Neural progenitor cell (in vitro differentiated cells): Measurements from ENCODE around the gene CAMK2D. TPM values are rescaled to one million over a fixed set of nuclear protein-coding genes. Genes with fewer than 3 reads are reported as not detected.

Source experiments
- DNase-seq: peaks from one replicate; pipeline ENCODE4 v3.0.0-alpha.2; 2016; ENCODE audit warnings: low spot score
- H2AFZ ChIP-seq: fragments of 200-600 bp; sonication (generic); replicated peaks from 2 replicates; pipeline ENCODE4 v1.6.1; 2016; ENCODE audit warnings: antibody characterized with exemption
- H3F3A ChIP-seq: fragments of 200-600 bp; sonication (generic); 2 replicates; pipeline ENCODE4 v1.6.1; 2016; ENCODE audit warnings: antibody characterized with exemption, low read depth
- H3K27ac ChIP-seq: fragments of 200-600 bp; sonication (generic); 2 replicates; pipeline ENCODE4 v1.5.1; 2016; ENCODE audit warnings: mild to moderate bottlenecking
- H3K27me3 ChIP-seq: fragments of 200-600 bp; sonication (generic); 2 replicates; pipeline ENCODE4 v1.6.1; 2016; ENCODE audit warnings: mild to moderate bottlenecking, moderate library complexity
- H3K36me3 ChIP-seq: fragments of 200-600 bp; sonication (generic); 2 replicates; pipeline ENCODE4 v1.5.1; 2016
- H3K4me1 ChIP-seq: fragments of 200-600 bp; sonication (generic); 2 replicates; pipeline ENCODE4 v1.6.1; 2016; ENCODE audit warnings: mixed run types
- H3K4me2 ChIP-seq: fragments of 200-600 bp; sonication (generic); 2 replicates; pipeline ENCODE4 v1.6.1; 2016
- H3K4me3 ChIP-seq: fragments of 200-600 bp; sonication (generic); 2 replicates; pipeline ENCODE4 v1.5.1; 2016
- H3K79me2 ChIP-seq: fragments of 200-600 bp; sonication (generic); 2 replicates; pipeline ENCODE4 v1.6.1; 2016; ENCODE audit warnings: low read depth
- H3K9ac ChIP-seq: fragments of 200-600 bp; sonication (generic); 2 replicates; pipeline ENCODE4 v1.6.1; 2016
- H3K9me3 ChIP-seq: fragments of 200-600 bp; sonication (generic); 2 replicates; pipeline ENCODE4 v1.5.1; 2016; ENCODE audit warnings: low read depth
- H4K20me1 ChIP-seq: fragments of 200-600 bp; sonication (generic); 2 replicates; pipeline ENCODE4 v1.6.1; 2016; ENCODE audit warnings: low read depth
- H3K27ac Mint-ChIP-seq: 3 replicates; pipeline ENCODE4 v1.8.0; 2021; ENCODE audit warnings: mixed read lengths
- H3K27me3 Mint-ChIP-seq: 2 replicates; pipeline ENCODE4 v1.8.0; 2022; ENCODE audit warnings: low read depth, mild to moderate bottlenecking, inconsistent platforms, moderate library complexity, mixed read lengths; ENCODE audit not compliant: insufficient read depth
- H3K36me3 Mint-ChIP-seq: 3 replicates; pipeline ENCODE4 v1.8.0; 2021; ENCODE audit warnings: mixed read lengths
- H3K4me1 Mint-ChIP-seq: 3 replicates; pipeline ENCODE4 v1.8.0; 2021; ENCODE audit warnings: mixed read lengths
- H3K4me3 Mint-ChIP-seq: 3 replicates; pipeline ENCODE4 v1.8.0; 2021; ENCODE audit warnings: mild to moderate bottlenecking, moderate library complexity, mixed read lengths
- H3K9me3 Mint-ChIP-seq: 3 replicates; pipeline ENCODE4 v1.8.0; 2020; ENCODE audit warnings: mixed read lengths
- CTCF ChIP-seq: fragments of 200-600 bp; sonication (generic); IDR thresholded peaks from 2 replicates; pipeline ENCODE4 v1.5.1; 2017; ENCODE audit warnings: antibody characterized with exemption, mild to moderate bottlenecking
- EZH2 ChIP-seq: fragments of 200-600 bp; sonication (generic); IDR thresholded peaks from 2 replicates; pipeline ENCODE4 v1.6.1; 2017; ENCODE audit warnings: antibody characterized with exemption, mild to moderate bottlenecking, moderate library complexity
- EZH2phosphoT487 ChIP-seq: fragments of 200-600 bp; sonication (generic); IDR thresholded peaks from 2 replicates; pipeline ENCODE4 v1.6.1; 2017; ENCODE audit warnings: antibody characterized with exemption
- total RNA-seq: library from RNA; depleted of rRNA; stranded (reverse); fragments of >200 nt; gene quantifications from 2 replicates; pipeline ENCODE4 v1.2.3, GENCODE V29; 2015; ENCODE audit warnings: low replicate concordance

CAMK2D gene
- total RNA-seq, 1 donor from 2014 or later: 33.2 TPM

GRCh38 chr4:113524505-113525186 lies 236.9 kb downstream of the CAMK2D start:
- Histone ChIP-seq H3K9ac (no peak overlapping the region), H3K4me3 (no peak overlapping the region), H3K4me1 (no peaks in the 10 kb centered on the region), H3K27ac (no peak overlapping the region), H3F3A (no peaks in the 10 kb centered on the region), H3K36me3 (no peaks in the 10 kb centered on the region), H3K79me2 (no peaks in the 10 kb centered on the region), H3K4me2 (no peak overlapping the region), H3K27me3 (no peaks in the 10 kb centered on the region), H3K9me3 (no peaks in the 10 kb centered on the region), H2AFZ (no peak overlapping the region), H4K20me1 (no peaks in the 10 kb centered on the region)
- Mint-ChIP-seq H3K4me1 (no peaks in the 10 kb centered on the region), H3K27ac (no peak overlapping the region), H3K27me3 (no peaks in the 10 kb centered on the region), H3K9me3 (no peaks in the 10 kb centered on the region), H3K36me3 (peaks cover 2% of the 10 kb centered on the region), H3K4me3 (no peak overlapping the region)
- DNase-seq: no peak
- TF ChIP-seq CTCF (no peak), EZH2phosphoT487 (no peak), EZH2 (no peak)

GRCh38 chr4:113524096-113524495 lies 237.4 kb downstream of the CAMK2D start:
- no peaks in the 10 kb centered on the region for H3K9me3 ChIP-seq
- H2AFZ ChIP-seq: no peak overlapping the region
- no peak overlapping the region for H3K4me2 ChIP-seq
- H3K27ac ChIP-seq: no peak overlapping the region
- H3K79me2 ChIP-seq: no peaks in the 10 kb centered on the region
- no peaks in the 10 kb centered on the region for H3K4me1 ChIP-seq
- no peaks in the 10 kb centered on the region for H3K27me3 ChIP-seq
- no peaks in the 10 kb centered on the region for H3K36me3 ChIP-seq
- H3K4me1 Mint-ChIP-seq: no peaks in the 10 kb centered on the region
- no peak overlapping the region for H3K27ac Mint-ChIP-seq
- H3K4me3 Mint-ChIP-seq: no peak overlapping the region
- no peaks in the 10 kb centered on the region for H3K9me3 Mint-ChIP-seq
- TF ChIP-seq EZH2phosphoT487: no peak
- TF ChIP-seq CTCF: no peak
- no peak for TF ChIP-seq EZH2
- H3K36me3 Mint-ChIP-seq: peaks cover 2% of the 10 kb centered on the region
- H3K9ac ChIP-seq: no peak overlapping the region
- no peaks in the 10 kb centered on the region for H3F3A ChIP-seq
- H3K27me3 Mint-ChIP-seq: no peaks in the 10 kb centered on the region
- DNase-seq: no peak
- no peak overlapping the region for H3K4me3 ChIP-seq
- no peaks in the 10 kb centered on the region for H4K20me1 ChIP-seq

- TF ChIP-seq CTCF (no peak), EZH2phosphoT487 (no peak), EZH2 (no peak)
- DNase-seq: no peak
- Histone ChIP-seq H3K9ac (no peak overlapping the region), H3K9me3 (no peaks in the 10 kb centered on the region), H3K79me2 (no peaks in the 10 kb centered on the region), H3F3A (no peaks in the 10 kb centered on the region), H3K4me3 (no peak overlapping the region), H3K27me3 (no peaks in the 10 kb centered on the region), H3K36me3 (no peaks in the 10 kb centered on the region), H4K20me1 (no peaks in the 10 kb centered on the region), H3K4me1 (no peaks in the 10 kb centered on the region), H3K4me2 (no peak overlapping the region), H2AFZ (no peak overlapping the region), H3K27ac (no peak overlapping the region)
- H3K27me3 Mint-ChIP-seq: peaks cover 2% of the 10 kb centered on the region
- H3K4me1 Mint-ChIP-seq: no peaks in the 10 kb centered on the region
- peaks cover 2% of the 10 kb centered on the region for H3K36me3 Mint-ChIP-seq
- no peak overlapping the region for H3K4me3 Mint-ChIP-seq
- no peak overlapping the region for H3K27ac Mint-ChIP-seq
- no peaks in the 10 kb centered on the region for H3K9me3 Mint-ChIP-seq
Measured at GRCh38 chr4:113522433-113522832, 239.1 kb downstream of the CAMK2D start.
